Astrocyte of the hippocampus (primary cell): Measurements from ENCODE around the gene PSMB11.

Source experiments
- DNase-seq: peaks from one replicate; pipeline ENCODE4 v3.0.0; 2011; ENCODE audit warnings: low read depth, low spot score

PSMB11 gene

DNA sequence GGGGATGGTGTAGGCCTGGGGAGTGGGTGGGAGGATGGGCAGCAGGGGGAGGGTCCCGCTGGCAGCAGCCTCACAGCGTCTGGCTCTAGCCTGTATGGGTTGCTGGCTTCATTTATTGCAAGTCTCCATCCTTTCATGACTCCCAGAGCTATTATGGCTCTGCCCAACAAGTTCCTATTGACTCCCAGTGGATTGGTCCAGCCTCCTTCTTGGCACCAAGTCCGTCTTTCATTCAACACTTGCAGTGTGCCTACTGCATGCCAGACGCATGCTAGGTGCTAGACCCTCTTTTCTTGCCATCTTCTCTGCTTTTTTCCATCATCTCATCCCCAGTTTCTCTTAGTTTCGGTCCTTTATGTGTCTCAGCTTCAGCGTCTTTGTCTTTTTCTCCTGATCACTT is 1.1 kb downstream of the PSMB11 start:
- DNase-seq = no peak

- DNase-seq = no peak
Measured at GRCh38 chr14:23043754-23044153, 1.7 kb downstream of the PSMB11 start.

GRCh38 chr14:23044840-23045239 is 2.8 kb downstream of the PSMB11 start:
- DNase-seq = no peak

DNA sequence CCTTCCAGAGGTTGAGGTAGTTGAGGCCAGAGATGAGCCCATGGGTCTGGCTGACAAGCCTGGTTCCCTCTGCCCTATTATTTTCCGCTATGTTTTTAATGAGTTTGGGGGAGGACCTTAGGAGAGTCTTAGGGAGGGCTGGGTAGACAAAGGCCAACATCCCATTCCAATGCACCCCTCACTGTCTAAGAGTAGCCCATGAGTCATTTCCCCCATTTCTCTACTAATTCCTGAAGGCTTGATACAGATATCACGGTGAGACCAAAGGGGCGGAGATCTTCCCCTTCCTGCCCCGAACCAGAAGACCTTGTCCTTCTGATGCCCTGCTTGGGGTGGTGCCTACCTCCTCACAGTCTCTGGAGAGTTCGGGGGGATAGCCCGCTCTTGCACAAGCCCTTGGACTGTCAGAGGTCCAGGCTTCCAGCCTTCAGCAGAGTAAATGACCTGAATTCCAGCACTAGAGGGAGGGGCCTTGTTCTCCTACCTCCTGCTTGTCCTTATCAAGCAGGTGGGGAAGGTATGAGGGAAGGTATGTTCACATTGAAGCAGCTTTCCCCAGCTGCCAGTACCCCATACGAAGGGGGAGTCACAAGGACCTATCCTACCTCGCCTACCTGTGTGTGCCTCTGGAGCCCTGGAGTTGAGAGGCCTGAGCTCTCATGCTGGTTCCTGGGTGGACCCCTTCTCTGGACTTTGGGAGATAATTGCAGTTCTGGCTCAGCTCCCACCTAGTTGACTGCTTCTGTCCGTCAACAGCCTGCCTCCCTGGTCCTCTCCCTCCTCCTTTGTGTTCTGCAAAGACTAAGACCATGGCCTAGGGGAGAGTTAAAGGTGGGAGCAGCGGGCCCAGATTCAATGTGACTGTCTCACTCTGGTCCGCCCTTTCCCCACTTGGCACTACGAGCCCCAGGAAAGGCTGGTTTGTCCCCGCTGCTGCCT is 3.7 kb downstream of the PSMB11 start:
- no peak for DNase-seq

- DNase-seq = peak; percentile 46
Measured at GRCh38 chr14:23047034-23047634, 5.1 kb downstream of the PSMB11 start.

DNA sequence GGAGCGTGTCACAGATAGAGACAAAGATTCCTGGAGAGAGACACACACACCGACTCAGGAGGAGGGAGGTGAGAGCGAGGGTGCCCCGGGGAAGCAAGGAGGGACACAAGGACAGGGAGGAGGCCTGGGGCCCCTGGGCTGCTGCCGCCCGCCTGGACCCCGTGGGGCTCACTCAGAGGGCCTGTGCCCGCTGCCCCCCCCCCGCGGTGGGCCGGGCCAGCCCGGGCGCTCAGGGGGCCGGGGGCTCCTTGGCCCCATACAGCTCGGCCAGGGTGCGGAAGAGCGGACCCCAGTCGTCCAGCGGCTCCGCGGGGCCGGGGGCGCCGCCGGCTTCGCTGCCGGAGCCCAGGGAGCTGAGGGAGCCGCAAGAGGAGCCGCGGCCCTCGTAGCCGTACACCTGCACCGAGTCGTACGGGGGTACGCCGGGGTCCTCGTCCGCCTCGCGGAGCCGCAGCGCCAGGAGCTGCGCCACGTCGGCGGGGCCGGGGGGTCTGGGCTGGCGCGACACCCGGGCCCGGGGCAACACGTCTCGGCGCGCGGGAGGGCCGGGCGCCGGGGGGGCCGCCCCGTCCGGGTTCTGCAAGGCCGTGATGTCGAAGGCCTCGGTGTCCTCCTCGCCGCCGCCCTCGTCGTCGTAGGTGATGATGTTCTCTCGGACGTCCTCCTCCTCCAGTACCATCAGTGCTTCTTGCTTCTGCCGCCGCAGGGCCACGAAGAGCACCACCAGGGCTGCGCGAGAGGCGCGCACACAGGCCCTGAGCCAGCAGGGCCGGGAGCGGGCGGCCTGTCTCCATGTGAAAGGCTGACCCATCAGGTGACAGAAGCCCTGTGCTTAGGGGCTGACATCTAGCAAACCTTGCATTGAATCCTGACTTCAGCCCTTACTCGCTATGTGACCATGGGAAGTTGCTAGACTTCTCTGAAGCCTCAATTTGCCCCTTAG is 6.0 kb downstream of the PSMB11 start:
- no peak for DNase-seq

- DNase-seq = no peak
Measured at GRCh38 chr14:23049011-23049410, 7.0 kb downstream of the PSMB11 start.

GRCh38 chr14:23051141-23052057 is 9.4 kb downstream of the PSMB11 start:
- no peak for DNase-seq

DNA sequence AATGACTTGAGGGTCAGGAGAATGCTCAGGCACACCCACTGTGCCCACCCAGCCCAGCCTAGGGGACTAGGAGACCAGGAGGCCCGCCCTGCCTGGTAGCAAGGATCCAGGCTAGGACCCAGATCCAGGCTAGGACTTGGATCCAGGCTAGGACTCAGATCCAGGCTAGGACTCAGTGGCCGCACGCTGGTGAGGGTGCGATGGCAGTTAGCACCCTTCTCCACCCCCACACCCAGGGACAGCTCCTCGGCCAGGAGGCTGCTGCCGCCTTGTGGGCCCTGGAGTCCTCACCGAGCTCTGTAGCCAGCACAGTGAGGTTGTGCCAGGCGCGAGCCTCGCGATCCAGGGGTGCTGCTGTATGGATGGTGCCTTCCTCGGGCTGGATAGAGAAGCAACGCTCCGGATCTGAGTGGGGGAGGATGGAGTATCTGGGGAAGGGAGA is 10.2 kb downstream of the PSMB11 start:
- DNase-seq = peak; percentile 32

- no peak for DNase-seq
Measured at GRCh38 chr14:23052671-23053070, 10.7 kb downstream of the PSMB11 start.

DNA sequence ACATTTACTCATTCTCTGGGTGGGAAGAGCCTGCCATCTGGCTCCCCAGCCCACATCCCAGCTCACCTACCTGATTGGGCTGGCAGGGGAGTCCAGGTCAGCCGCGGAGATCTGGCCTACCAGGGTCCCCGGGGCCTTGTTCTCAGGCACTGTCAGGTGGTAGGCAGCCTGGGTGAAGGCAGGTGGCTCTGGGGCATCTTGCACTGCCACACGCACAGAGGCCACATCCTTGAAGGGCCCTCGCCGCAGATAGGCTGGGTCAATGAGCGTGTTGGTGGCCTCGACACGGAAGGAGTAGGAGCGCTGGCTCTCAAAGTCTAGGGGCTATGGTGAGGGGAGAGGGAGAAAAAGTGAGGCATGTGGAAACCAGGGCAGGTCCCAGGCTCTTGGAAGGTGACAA is 11.4 kb downstream of the PSMB11 start:
- DNase-seq = no peak

DNA sequence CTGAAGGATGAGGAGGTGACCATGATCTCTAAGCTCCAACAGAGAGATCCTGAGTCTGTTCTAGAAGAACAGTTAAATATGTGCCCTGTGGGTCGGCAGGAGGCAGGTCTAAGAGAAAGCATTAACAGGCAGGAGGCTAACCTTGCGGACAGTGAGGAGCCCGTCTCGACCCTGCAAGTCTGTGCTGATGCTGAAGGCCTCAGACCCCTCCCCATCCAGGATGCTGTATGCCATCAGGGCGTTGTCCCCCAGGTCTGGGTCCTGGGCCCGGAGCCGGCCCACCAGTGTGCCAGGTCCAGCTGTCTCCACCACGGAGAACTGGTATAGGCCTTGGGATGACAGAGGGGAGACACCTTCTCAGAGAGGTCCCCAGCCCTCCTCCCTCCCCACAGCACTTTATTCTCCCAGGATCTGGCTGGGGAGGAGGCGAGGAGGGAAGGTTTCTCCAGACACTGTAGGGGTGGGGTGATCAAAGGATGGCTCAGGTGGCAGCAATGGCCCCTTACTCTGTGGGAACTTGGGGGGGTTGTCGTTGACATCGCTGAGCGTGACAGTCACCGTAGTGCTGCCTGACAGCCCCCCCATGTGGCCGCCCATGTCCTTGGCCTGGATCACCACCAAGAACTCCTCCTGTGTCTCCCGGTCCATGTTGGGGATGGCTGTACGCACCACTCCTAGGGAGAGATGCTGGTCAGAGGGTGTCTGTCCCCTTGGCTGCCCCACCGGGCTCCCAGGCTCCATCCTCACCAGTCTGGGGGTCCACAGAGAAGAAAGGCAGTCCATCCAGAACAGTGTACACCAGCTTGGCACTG is 12.2 kb downstream of the PSMB11 start:
- no peak for DNase-seq

DNA sequence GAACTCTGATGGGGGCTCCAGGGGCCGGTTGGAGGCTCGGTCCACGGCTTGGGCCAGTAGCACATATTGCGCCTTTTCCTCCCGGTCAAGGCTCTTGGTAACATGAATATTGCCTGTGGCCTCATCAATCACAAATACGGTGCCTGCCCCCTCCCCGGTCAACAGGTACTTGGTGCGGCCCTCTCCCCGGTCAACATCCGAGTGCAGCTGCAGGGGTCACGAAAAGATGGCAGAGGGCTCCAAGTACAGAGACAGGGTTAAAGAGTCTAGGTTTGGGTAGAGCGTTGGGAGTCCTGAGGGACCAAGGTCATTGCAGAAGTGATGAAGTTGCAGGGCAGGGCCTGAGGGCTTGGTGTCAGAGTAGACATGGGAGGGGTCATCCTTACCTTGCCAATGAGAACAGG is 13.1 kb downstream of the PSMB11 start:
- no peak for DNase-seq

GRCh38 chr14:23055621-23056144 is 13.7 kb downstream of the PSMB11 start:
- peak; percentile 42 for DNase-seq

GRCh38 chr14:23056145-23056955 is 14.3 kb downstream of the PSMB11 start:
- peak; percentile 80 for DNase-seq

DNA sequence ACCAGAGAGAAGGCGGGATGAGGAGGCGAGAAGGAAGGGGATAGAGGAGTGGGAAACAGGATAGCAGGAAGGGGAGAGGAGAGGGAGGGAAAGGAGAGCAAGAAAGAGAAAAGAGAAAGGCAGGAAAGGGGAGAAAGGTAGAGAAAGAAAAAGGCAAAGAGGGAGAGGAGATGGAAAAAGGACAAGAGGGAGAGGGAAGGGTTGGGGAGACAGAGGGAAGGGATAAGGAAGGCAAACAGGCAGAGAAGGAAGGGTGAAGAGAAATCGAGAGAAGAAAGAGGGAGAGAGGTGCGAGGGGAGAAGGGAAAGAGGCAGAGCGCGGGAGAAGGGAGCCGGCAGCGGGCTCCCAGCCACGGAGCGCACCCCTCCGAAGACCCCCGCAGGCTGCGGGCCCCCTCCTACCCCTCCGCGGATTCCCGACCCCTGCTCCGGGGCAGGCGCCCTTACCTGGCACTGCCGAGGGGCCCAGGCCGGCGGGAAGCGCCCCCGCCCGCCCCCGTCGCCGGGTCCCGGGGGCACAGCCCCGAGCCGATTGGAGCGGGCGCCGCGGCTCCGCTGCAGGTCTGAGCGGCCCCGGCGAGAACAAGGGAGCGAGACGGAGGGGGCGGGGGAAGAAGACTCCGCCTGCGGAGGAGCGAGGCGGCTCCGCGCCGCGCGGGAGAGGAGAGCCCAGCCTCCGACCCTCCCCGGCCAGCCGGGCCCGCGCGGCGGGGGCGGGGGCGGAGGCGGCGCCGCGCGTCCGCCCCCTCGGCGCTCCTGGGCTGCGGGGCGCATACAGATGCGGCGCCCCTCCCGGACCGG is 15.1 kb downstream of the PSMB11 start, which contains the start of gene CDH24:
CDH24 (minus strand) TSS at position 565 of the 801 bp plus-strand sequence. CDS start 1,787 bp downstream, outside the sequence.
- DNase-seq = peak; percentile 89

DNA sequence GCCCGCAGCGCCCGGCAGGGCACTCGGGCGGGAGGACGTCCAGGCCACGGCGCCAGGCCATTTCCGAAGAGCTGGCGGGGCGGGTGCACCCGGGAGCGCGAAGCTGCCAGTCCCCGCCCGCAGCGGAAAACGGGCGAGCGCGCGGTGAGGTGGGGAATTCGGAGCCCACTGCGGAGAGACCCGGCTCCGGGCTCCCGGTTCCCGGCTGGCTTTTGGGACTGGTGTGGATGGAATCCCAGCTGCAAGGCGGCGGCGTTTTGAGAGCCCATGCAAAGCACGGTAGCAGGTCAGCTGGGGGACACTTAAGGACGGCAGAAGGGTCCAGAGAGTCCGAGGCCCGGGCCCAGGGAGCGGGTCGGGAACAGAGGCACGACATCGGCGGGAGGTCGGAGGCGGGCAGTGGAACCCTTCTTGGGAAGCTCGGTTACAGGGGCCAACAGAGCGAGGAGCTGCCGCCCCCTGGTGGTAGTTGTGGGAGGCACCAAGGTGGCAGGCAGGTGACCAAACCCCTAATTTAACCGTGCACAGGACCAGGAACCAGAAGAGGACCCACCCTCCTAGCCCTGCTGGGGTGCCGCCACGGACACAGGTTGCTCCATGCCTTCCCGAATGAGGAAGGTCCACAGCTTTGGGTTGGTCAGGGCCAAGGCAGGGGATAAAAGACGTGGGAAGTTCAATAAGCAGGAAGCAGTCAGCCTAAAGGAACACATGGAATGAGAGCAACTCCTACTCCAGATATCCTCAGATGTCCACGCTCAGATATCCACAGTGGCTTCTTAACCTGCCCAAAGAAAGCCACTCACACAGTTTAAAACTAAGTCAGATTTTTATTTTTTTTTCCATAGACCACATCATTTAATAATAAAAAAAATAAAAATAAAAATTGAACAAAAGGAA is 16.0 kb downstream of the PSMB11 start:
- peak; percentile 94 for DNase-seq
